ENCODE measurements around the gene RAB31.

DNA sequence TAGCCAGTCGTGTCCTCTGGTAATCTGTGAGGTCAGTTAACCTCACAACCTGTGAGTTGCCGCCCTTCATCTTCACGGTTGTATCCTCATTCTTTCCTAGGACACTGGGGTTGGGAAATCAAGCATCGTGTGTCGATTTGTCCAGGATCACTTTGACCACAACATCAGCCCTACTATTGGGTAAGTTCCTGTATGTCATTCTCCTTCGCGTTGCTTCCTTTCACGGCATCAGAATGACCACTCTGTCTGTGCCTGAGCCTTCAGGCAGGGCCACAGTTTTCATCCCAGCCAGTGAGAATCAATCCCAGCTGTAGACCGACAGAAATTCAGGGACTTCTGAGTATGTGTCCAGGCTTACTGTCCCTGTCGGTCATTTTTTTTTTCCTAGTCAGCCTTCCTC lies 67.1 kb downstream of the RAB31 start:
- TF ChIP-seq POLR2A (IDR thresholded peaks at IDR 0.05; ENCODE audit: low read depth) (no peak), POLR2AphosphoS5 (IDR thresholded peaks at IDR 0.05) (peak in 1 of 2 donors; percentile 53)
- TF ChIP-seq, protein P1, sequence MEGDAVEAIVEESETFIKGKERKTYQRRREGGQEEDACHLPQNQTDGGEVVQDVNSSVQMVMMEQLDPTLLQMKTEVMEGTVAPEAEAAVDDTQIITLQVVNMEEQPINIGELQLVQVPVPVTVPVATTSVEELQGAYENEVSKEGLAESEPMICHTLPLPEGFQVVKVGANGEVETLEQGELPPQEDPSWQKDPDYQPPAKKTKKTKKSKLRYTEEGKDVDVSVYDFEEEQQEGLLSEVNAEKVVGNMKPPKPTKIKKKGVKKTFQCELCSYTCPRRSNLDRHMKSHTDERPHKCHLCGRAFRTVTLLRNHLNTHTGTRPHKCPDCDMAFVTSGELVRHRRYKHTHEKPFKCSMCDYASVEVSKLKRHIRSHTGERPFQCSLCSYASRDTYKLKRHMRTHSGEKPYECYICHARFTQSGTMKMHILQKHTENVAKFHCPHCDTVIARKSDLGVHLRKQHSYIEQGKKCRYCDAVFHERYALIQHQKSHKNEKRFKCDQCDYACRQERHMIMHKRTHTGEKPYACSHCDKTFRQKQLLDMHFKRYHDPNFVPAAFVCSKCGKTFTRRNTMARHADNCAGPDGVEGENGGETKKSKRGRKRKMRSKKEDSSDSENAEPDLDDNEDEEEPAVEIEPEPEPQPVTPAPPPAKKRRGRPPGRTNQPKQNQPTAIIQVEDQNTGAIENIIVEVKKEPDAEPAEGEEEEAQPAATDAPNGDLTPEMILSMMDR (IDR thresholded peaks at IDR 0.05) = no peak

Measured in esophagus muscularis mucosa (tissue), 3 donors.